PC-3 (cell line): ENCODE results near the gene FAM43A. TPM values are rescaled to one million over a fixed set of nuclear protein-coding genes. Genes with fewer than 3 reads are reported as not detected.

Source experiments
- ATAC-seq: fragments of 200-7000 bp; cut with Tn5 transposase; 2 replicates; pipeline ENCODE4 v1.9.1; 2020; ENCODE audit warnings: mild to moderate bottlenecking, moderate library complexity
- BruUV-seq: library from RNA; stranded (reverse); fragments of 400-500 nt; replicated peaks from 2 replicates; lab custom pipeline; 2021; lab: Mats Ljungman, UMichigan
- CTCF ChIA-PET: fragments of 300-600 bp; sonication (Branson Sonifier 250); formaldehyde crosslinking; loops from one replicate; lab custom pipeline; 2022; ENCODE audit warnings: antibody characterized with exemption; lab: Charles Lee
- POLR2A ChIA-PET: fragments of 300-600 bp; sonication (Branson Sonifier 250); formaldehyde crosslinking; loops from one replicate; lab custom pipeline; 2022; ENCODE audit warnings: antibody characterized with exemption; ENCODE audit not compliant: unreplicated experiment; lab: Charles Lee
- DNase-seq: peaks from one replicate; pipeline ENCODE4 v3.0.0-alpha.2; 2015
- H2AFZ ChIP-seq: fragments of 300-600 bp; sonication (generic); 2 replicates; pipeline ENCODE4 v1.6.0; 2016; ENCODE audit warnings: antibody characterized with exemption, low read length
- H3F3A ChIP-seq: fragments of 300-600 bp; sonication (generic); one replicate; pipeline ENCODE4 v1.6.0; 2017; ENCODE audit warnings: antibody characterized with exemption, low read length, control low read depth, mild to moderate bottlenecking; ENCODE audit not compliant: unreplicated experiment
- H3K27ac ChIP-seq: fragments of 300-600 bp; sonication (generic); 2 replicates; pipeline ENCODE4 v1.5.1; 2016; ENCODE audit warnings: mild to moderate bottlenecking, low read length
- H3K27me3 ChIP-seq: fragments of 300-600 bp; sonication (generic); 2 replicates; pipeline ENCODE4 v1.6.1; 2016; ENCODE audit warnings: low read length, mixed read lengths
- H3K36me3 ChIP-seq: fragments of 300-600 bp; sonication (generic); 2 replicates; pipeline ENCODE4 v1.6.1; 2016; ENCODE audit warnings: low read depth, mixed run types, low read length, mixed read lengths
- H3K4me1 ChIP-seq: fragments of 300-600 bp; sonication (generic); 2 replicates; pipeline ENCODE4 v1.5.1; 2016; ENCODE audit warnings: low read length; ENCODE audit not compliant: insufficient read depth
- H3K4me2 ChIP-seq: fragments of 300-600 bp; sonication (generic); 2 replicates; pipeline ENCODE4 v1.6.0; 2016; ENCODE audit warnings: low read length
- H3K4me3 ChIP-seq: fragments of 300-600 bp; sonication (generic); 2 replicates; pipeline ENCODE4 v1.5.1; 2016; ENCODE audit warnings: mild to moderate bottlenecking, low read length, mixed read lengths
- H3K79me2 ChIP-seq: fragments of 300-600 bp; sonication (generic); 2 replicates; pipeline ENCODE4 v1.6.1; 2017; ENCODE audit warnings: low read length, mixed read lengths
- H3K9ac ChIP-seq: fragments of 300-600 bp; sonication (generic); 2 replicates; pipeline ENCODE4 v1.6.0; 2016; ENCODE audit warnings: mild to moderate bottlenecking, low read length
- H3K9me2 ChIP-seq: fragments of 300-600 bp; sonication (generic); replicated peaks from 2 replicates; pipeline ENCODE4 v1.6.1; 2016; ENCODE audit warnings: mixed run types, low read length, mixed read lengths
- H3K9me3 ChIP-seq: fragments of 300-600 bp; sonication (generic); 2 replicates; pipeline ENCODE4 v1.6.1; 2016; ENCODE audit warnings: low read length, mixed read lengths
- H4K20me1 ChIP-seq: fragments of 300-600 bp; sonication (generic); 2 replicates; pipeline ENCODE4 v1.6.1; 2016; ENCODE audit warnings: low read length, mixed read lengths
- EZH2 ChIP-seq: fragments of 300-600 bp; sonication (generic); IDR thresholded peaks from one replicate; pipeline ENCODE4 v1.6.1; 2017; ENCODE audit warnings: antibody characterized with exemption, mild to moderate bottlenecking, low read length; ENCODE audit not compliant: unreplicated experiment
- EZH2phosphoT487 ChIP-seq: fragments of 300-600 bp; sonication (generic); IDR thresholded peaks from 2 replicates; pipeline ENCODE4 v1.6.1; 2018; ENCODE audit warnings: mild to moderate bottlenecking, antibody characterized with exemption, low read length, borderline replicate concordance
- intact Hi-C: fragments of 100-400 bp; cut with micrococcal nuclease; formaldehyde crosslinking; loops from 2 replicates; pipeline ENCODE4 v1.9.0; 2023
- total RNA-seq: library from RNA; depleted of rRNA; stranded (reverse); fragments of >200 nt; gene quantifications from 2 replicates; pipeline ENCODE4 v1.2.3, GENCODE V29; 2014
- TF ChIP-seq, protein P1 (sequence below): fragments of 300-600 bp; sonication (generic); conservative IDR thresholded peaks from 2 replicates; pipeline ENCODE4 v1.5.1; 2017; ENCODE audit warnings: antibody characterized with exemption, low read depth, mild to moderate bottlenecking, low read length

Gene FAM43A
- total RNA-seq, 1 experiment from 2014 or later = 59.8 TPM

GRCh38 chr3:194659778-194660177 is 25.9 kb upstream of the FAM43A start:
- no peak for DNase-seq
- H3K79me2 ChIP-seq = peaks cover 14% of the 10 kb centered on the region; the same call in 1 of the 2 replicates
- H3K4me2 ChIP-seq = no peak overlapping the region
- no peak overlapping the region for H3K4me3 ChIP-seq
- ChIA-PET CTCF (no interaction called here), POLR2A (no interaction called here)
- no peak overlapping the region for H3K27ac ChIP-seq
- no peaks in the 10 kb centered on the region for H4K20me1 ChIP-seq
- ATAC-seq = no peak
- peaks cover 60% of the 10 kb centered on the region for H3K36me3 ChIP-seq
- no peaks in the 10 kb centered on the region for H3K9me3 ChIP-seq
- H2AFZ ChIP-seq = no peak overlapping the region
- intact Hi-C loops = no loop called here
- H3K27me3 ChIP-seq = no peaks in the 10 kb centered on the region
- no peak overlapping the region for H3K9ac ChIP-seq
- BruUV-seq = no TSS peak
- no peaks in the 10 kb centered on the region for H3K9me2 ChIP-seq
- TF ChIP-seq EZH2 (no peak), EZH2phosphoT487 (no peak)
- TF ChIP-seq, protein P1, sequence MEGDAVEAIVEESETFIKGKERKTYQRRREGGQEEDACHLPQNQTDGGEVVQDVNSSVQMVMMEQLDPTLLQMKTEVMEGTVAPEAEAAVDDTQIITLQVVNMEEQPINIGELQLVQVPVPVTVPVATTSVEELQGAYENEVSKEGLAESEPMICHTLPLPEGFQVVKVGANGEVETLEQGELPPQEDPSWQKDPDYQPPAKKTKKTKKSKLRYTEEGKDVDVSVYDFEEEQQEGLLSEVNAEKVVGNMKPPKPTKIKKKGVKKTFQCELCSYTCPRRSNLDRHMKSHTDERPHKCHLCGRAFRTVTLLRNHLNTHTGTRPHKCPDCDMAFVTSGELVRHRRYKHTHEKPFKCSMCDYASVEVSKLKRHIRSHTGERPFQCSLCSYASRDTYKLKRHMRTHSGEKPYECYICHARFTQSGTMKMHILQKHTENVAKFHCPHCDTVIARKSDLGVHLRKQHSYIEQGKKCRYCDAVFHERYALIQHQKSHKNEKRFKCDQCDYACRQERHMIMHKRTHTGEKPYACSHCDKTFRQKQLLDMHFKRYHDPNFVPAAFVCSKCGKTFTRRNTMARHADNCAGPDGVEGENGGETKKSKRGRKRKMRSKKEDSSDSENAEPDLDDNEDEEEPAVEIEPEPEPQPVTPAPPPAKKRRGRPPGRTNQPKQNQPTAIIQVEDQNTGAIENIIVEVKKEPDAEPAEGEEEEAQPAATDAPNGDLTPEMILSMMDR = no peak
- H3K4me1 ChIP-seq = no peaks in the 10 kb centered on the region
- no peaks in the 10 kb centered on the region for H3F3A ChIP-seq

- BruUV-seq = no TSS peak
- POLR2A ChIA-PET = interaction anchor here (0.6 kb wide), 1 partner anchor 19 kb away, joined by 3 read pairs; no protein-coding TSS in a partner anchor
- H3K9ac ChIP-seq = no peak overlapping the region
- H3K36me3 ChIP-seq = peaks cover 70% of the 10 kb centered on the region
- H3K4me3 ChIP-seq = no peak overlapping the region
- H3K27me3 ChIP-seq = no peaks in the 10 kb centered on the region
- H3F3A ChIP-seq = no peaks in the 10 kb centered on the region
- 0 out of 2 replicates have a peak, but pooled peaks cover 9% of the 10 kb centered on the region for H3K79me2 ChIP-seq
- H3K4me2 ChIP-seq = no peak overlapping the region
- H3K4me1 ChIP-seq = no peaks in the 10 kb centered on the region
- H2AFZ ChIP-seq = no peak overlapping the region
- TF ChIP-seq EZH2 (no peak), EZH2phosphoT487 (no peak)
- TF ChIP-seq, protein P1 = no peak
- CTCF ChIA-PET = no interaction called here
- no peak for ATAC-seq
- no peaks in the 10 kb centered on the region for H4K20me1 ChIP-seq
- H3K27ac ChIP-seq = no peak overlapping the region
- H3K9me2 ChIP-seq = no peaks in the 10 kb centered on the region
- no peaks in the 10 kb centered on the region for H3K9me3 ChIP-seq
- no peak for DNase-seq
- intact Hi-C loops = no loop called here
These were observed 24.3 kb upstream of the FAM43A start for GRCh38 chr3:194661374-194661773.

- BruUV-seq = no TSS peak
These were observed 23.7 kb upstream of the FAM43A start for GRCh38 chr3:194661946-194662345.

More at GRCh38 chr3:194661946-194662345, 23.7 kb upstream of the FAM43A start:
- no peaks in the 10 kb centered on the region for H3K9me2 ChIP-seq
- no peaks in the 10 kb centered on the region for H3F3A ChIP-seq
- ChIA-PET POLR2A (no interaction called here), CTCF (no interaction called here)
- no peak overlapping the region for H3K9ac ChIP-seq
- H3K27ac ChIP-seq = no peak overlapping the region
- no peaks in the 10 kb centered on the region for H3K4me1 ChIP-seq
- H4K20me1 ChIP-seq = no peaks in the 10 kb centered on the region
- no peak for TF ChIP-seq EZH2phosphoT487
- no peak for TF ChIP-seq EZH2
- TF ChIP-seq, protein P1 = no peak
- DNase-seq (no peak), ATAC-seq (no peak)
- H3K27me3 ChIP-seq = no peaks in the 10 kb centered on the region
- intact Hi-C loops = no loop called here
- no peak overlapping the region for H3K4me3 ChIP-seq
- H3K9me3 ChIP-seq = no peaks in the 10 kb centered on the region
- H3K79me2 ChIP-seq = 0 out of 2 replicates have a peak, but pooled peaks cover 9% of the 10 kb centered on the region
- H3K36me3 ChIP-seq = peaks cover 73% of the 10 kb centered on the region
- H3K4me2 ChIP-seq = no peak overlapping the region
- H2AFZ ChIP-seq = no peak overlapping the region
